MM.1S (cell line): ENCODE data around the gene EVPL.

ENCODE experiments used
- DNase-seq: peaks from one replicate; pipeline ENCODE4 v3.0.0-alpha.2; 2015
- H2AFZ ChIP-seq: fragments of 300-600 bp; sonication (generic); 2 replicates; pipeline ENCODE4 v1.6.0; 2016; ENCODE audit warnings: antibody characterized with exemption, low read length
- H3F3A ChIP-seq: fragments of 300-600 bp; sonication (generic); 2 replicates; pipeline ENCODE4 v1.6.1; 2016; ENCODE audit warnings: mild to moderate bottlenecking, antibody characterized with exemption, low read length, moderate library complexity, mixed read lengths; ENCODE audit not compliant: insufficient read depth
- H3K27ac ChIP-seq: fragments of 300-600 bp; sonication (generic); 2 replicates; pipeline ENCODE4 v1.5.1; 2016; ENCODE audit warnings: mild to moderate bottlenecking, low read length
- H3K27me3 ChIP-seq: fragments of 300-600 bp; sonication (generic); replicated peaks from 2 replicates; pipeline ENCODE4 v1.6.0; 2016; ENCODE audit warnings: low read length; ENCODE audit not compliant: insufficient read depth
- H3K36me3 ChIP-seq: fragments of 300-600 bp; sonication (generic); replicated peaks from 2 replicates; pipeline ENCODE4 v1.6.1; 2016; ENCODE audit warnings: mild to moderate bottlenecking, low read length, mixed read lengths; ENCODE audit not compliant: insufficient read depth
- H3K4me1 ChIP-seq: fragments of 300-600 bp; sonication (generic); 2 replicates; pipeline ENCODE4 v1.6.1; 2016; ENCODE audit warnings: low read length, mixed read lengths
- H3K4me2 ChIP-seq: fragments of 300-600 bp; sonication (generic); 2 replicates; pipeline ENCODE4 v1.6.0; 2016; ENCODE audit warnings: low read depth, low read length
- H3K4me3 ChIP-seq: fragments of 300-600 bp; sonication (generic); 2 replicates; pipeline ENCODE4 v1.5.1; 2016; ENCODE audit warnings: low read length, mixed read lengths
- H3K79me2 ChIP-seq: fragments of 300-600 bp; sonication (generic); 2 replicates; pipeline ENCODE4 v1.6.1; 2016; ENCODE audit warnings: mixed run types, low read length, mixed read lengths
- H3K9ac ChIP-seq: fragments of 300-600 bp; sonication (generic); 2 replicates; pipeline ENCODE4 v1.6.1; 2016; ENCODE audit warnings: low read length, mixed read lengths
- H3K9me2 ChIP-seq: fragments of 300-600 bp; sonication (generic); replicated peaks from 2 replicates; pipeline ENCODE4 v1.6.1; 2016; ENCODE audit warnings: mild to moderate bottlenecking, low read length, mixed read lengths; ENCODE audit not compliant: insufficient read depth
- H3K9me3 ChIP-seq: fragments of 300-600 bp; sonication (generic); replicated peaks from 2 replicates; pipeline ENCODE4 v1.6.1; 2016; ENCODE audit warnings: mild to moderate bottlenecking, low read length, mixed read lengths; ENCODE audit not compliant: insufficient read depth
- H4K20me1 ChIP-seq: fragments of 300-600 bp; sonication (generic); 2 replicates; pipeline ENCODE4 v1.6.1; 2016; ENCODE audit warnings: mild to moderate bottlenecking, low read length, moderate library complexity, mixed read lengths; ENCODE audit not compliant: insufficient read depth
- EZH2 ChIP-seq: fragments of 300-600 bp; sonication (generic); optimal IDR thresholded peaks from 2 replicates; pipeline ENCODE3; 2017; ENCODE audit warnings: low read depth, mild to moderate bottlenecking, antibody characterized with exemption, low read length, mixed read lengths
- EZH2phosphoT487 ChIP-seq: fragments of 300-600 bp; sonication (generic); IDR thresholded peaks from 2 replicates; pipeline ENCODE4 v1.6.1; 2018; ENCODE audit warnings: antibody characterized with exemption, low read length
- TF ChIP-seq, protein P1 (sequence below): fragments of 300-600 bp; sonication (generic); IDR thresholded peaks from 2 replicates; pipeline ENCODE4 v1.5.1; 2016; ENCODE audit warnings: antibody characterized with exemption, low read length, mixed read lengths

The EVPL gene

GRCh38 chr17:76002100-76002499, 25.0 kb downstream of the EVPL start:
- H3F3A ChIP-seq, result no peaks in the 10 kb centered on the region
- no peak overlapping the region for H3K9ac ChIP-seq
- no peaks in the 10 kb centered on the region for H3K4me1 ChIP-seq
- H3K36me3 ChIP-seq, result no peaks in the 10 kb centered on the region
- no peak overlapping the region for H3K27ac ChIP-seq
- H4K20me1 ChIP-seq, result no peaks in the 10 kb centered on the region
- H3K79me2 ChIP-seq, result no peaks in the 10 kb centered on the region
- no peak for DNase-seq
- no peak overlapping the region for H2AFZ ChIP-seq
- H3K27me3 ChIP-seq, result no peaks in the 10 kb centered on the region
- TF ChIP-seq EZH2 (no peak), EZH2phosphoT487 (no peak)
- TF ChIP-seq, protein P1, sequence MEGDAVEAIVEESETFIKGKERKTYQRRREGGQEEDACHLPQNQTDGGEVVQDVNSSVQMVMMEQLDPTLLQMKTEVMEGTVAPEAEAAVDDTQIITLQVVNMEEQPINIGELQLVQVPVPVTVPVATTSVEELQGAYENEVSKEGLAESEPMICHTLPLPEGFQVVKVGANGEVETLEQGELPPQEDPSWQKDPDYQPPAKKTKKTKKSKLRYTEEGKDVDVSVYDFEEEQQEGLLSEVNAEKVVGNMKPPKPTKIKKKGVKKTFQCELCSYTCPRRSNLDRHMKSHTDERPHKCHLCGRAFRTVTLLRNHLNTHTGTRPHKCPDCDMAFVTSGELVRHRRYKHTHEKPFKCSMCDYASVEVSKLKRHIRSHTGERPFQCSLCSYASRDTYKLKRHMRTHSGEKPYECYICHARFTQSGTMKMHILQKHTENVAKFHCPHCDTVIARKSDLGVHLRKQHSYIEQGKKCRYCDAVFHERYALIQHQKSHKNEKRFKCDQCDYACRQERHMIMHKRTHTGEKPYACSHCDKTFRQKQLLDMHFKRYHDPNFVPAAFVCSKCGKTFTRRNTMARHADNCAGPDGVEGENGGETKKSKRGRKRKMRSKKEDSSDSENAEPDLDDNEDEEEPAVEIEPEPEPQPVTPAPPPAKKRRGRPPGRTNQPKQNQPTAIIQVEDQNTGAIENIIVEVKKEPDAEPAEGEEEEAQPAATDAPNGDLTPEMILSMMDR, result no peak
- H3K4me3 ChIP-seq, result no peak overlapping the region
- no peaks in the 10 kb centered on the region for H3K9me3 ChIP-seq
- H3K9me2 ChIP-seq, result no peaks in the 10 kb centered on the region
- H3K4me2 ChIP-seq, result no peak overlapping the region

- Histone ChIP-seq H3K27me3 (no peaks in the 10 kb centered on the region), H3K27ac (no peak within 1 kb of the TSS), H2AFZ (no peak within 1 kb of the TSS), H3K4me3 (no peak within 1 kb of the TSS), H3K36me3 (no peaks in the 10 kb centered on the region), H3F3A (no peaks in the 10 kb centered on the region), H3K4me1 (no peaks in the 10 kb centered on the region), H3K9ac (no peak within 1 kb of the TSS), H3K79me2 (no peaks in the 10 kb centered on the region), H3K4me2 (no peak within 1 kb of the TSS), H3K9me2 (no peaks in the 10 kb centered on the region), H3K9me3 (no peaks in the 10 kb centered on the region), H4K20me1 (no peaks in the 10 kb centered on the region)
- DNase-seq, result no peak
- TF ChIP-seq EZH2phosphoT487 (no peak), EZH2 (no peak)
- TF ChIP-seq, protein P1, result no peak
Measured at GRCh38 chr17:76000755-76001521, 26.2 kb downstream of the EVPL start, which contains the start of gene CDK3. Gene CDK3 (plus strand): TSS chr17:76000855. CDS start chr17:76001426, 571 bp downstream.

- Histone ChIP-seq H3F3A (no peaks in the 10 kb centered on the region), H3K27me3 (no peaks in the 10 kb centered on the region), H3K4me3 (no peak overlapping the region), H3K27ac (no peak overlapping the region), H4K20me1 (no peaks in the 10 kb centered on the region), H3K9me3 (no peaks in the 10 kb centered on the region), H3K79me2 (no peaks in the 10 kb centered on the region), H3K4me1 (no peaks in the 10 kb centered on the region), H2AFZ (no peak overlapping the region), H3K9me2 (no peaks in the 10 kb centered on the region), H3K9ac (no peak overlapping the region), H3K36me3 (no peaks in the 10 kb centered on the region), H3K4me2 (no peak overlapping the region)
- TF ChIP-seq, protein P1, result peak; percentile 75
- no peak for TF ChIP-seq EZH2phosphoT487
- no peak for TF ChIP-seq EZH2
- peak; percentile 58 for DNase-seq
Measured at GRCh38 chr17:76000016-76000754, 26.9 kb downstream of the EVPL start.
